HL-60/S4 treated with phorbol 12-myristate 13-acetate at 8.2 ng/mL for 4 days and 3 days (cell line): ENCODE results near the gene MACROD1.
"Not testable (repeated sequence)": the region's sequence is repeated elsewhere in the genome, so short reads cannot be mapped to it uniquely, and the experiment has no call there.

ENCODE experiments used
- in situ Hi-C: fragments of 300-500 bp; cut with MboI; formaldehyde crosslinking; loops from 2 replicates; pipeline ENCODE4 v1.15.0; 2022; ENCODE audit warnings: low sequenced_read_pairs

Gene MACROD1

GRCh38 chr11:63979426-63979825, 186.5 kb downstream of the MACROD1 start:
- in situ Hi-C loops, result no loop called here

DNA sequence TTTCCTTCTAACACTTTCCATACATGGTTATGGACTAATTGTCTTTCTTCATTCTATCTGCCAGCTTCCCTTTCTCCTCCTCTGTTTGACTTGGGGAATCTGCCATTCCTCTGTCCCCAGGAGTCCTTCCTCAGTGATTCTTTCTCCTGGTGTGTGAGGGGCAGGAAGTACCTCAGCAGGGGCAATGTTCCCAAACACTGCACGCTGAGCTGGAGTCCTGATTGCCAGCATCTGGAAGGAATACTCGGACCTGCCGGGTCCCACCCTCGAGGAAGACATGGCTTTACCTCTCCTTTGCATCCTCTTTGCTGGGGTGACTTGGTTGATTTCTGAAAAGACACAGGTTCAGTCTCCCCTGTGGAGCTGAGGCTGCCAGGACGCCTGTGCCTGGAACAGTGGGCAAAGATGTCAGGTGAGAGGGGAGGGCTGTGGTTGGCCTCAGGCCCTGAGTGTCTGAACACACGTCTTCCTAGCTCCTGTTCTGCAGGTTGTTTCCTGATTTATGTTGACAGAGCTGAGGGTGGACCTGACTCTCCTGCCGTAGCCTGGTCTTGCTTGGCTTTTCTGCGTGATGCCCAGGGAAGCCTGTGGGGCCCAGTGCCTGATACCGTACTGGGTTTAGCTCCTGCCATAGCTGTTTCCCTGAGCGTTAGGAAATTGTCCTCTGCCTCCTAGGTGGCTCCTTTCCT, 187.2 kb downstream of the MACROD1 start:
- in situ Hi-C loops, result no loop called here

DNA sequence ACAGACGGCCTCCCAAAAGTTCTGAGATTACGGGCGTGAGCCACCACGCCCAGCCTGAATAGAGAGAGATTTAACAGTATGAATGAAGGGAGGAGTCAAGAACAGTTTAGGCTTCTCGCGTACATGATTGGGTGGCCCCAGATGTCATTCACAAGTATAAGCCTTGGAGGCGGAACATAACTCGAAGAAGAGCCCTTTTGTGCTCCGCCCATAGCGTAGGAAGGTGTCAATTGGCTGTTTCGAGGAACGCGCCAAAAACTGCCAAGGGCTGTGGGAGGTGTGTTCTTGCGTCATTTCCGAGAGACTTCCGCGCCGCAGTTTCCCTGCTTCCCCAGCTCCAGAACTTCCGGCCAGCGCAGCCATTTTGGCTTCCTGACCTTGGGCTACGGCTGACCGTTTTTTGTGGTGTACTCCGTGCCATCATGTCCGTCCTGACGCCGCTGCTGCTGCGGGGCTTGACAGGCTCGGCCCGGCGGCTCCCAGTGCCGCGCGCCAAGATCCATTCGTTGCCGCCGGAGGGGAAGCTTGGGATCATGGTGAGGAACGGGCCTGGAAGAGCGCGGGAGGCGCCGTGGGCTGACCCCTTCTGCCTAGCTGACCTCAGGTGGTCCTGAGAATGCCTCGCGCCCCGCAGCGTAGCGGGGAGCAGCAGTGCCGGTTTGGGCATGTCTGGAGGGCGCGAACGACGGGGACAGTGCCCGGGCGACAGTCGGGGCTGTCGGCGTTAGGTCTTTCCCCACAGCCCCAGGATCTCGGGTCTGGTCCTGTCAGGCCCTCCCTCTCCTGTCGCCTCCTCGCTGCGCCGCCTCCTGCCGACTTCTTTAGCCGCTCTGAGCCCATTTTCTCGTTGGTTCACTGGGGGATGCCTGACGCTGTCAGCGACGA, 191.4 kb downstream of the MACROD1 start, which contains the start of gene COX8A:
COX8A (plus strand) TSS at position 362 of the 885 bp plus-strand sequence; CDS start at position 423, 61 bp downstream.
- in situ Hi-C loops, result no loop called here

- in situ Hi-C loops, result not testable (repeated sequence)
Observed at GRCh38 chr11:63973912-63974258, 192.0 kb downstream of the MACROD1 start.

- in situ Hi-C loops, result no loop called here
Observed at GRCh38 chr11:63970902-63971301, 195.0 kb downstream of the MACROD1 start.

- in situ Hi-C loops, result no loop called here
Observed at GRCh38 chr11:63969461-63969860, 196.5 kb downstream of the MACROD1 start.

- in situ Hi-C loops, result no loop called here
Observed at GRCh38 chr11:63966444-63966843, 199.5 kb downstream of the MACROD1 start.

GRCh38 chr11:63963895-63964294, 202.0 kb downstream of the MACROD1 start:
- in situ Hi-C loops, result not testable (repeated sequence)

DNA sequence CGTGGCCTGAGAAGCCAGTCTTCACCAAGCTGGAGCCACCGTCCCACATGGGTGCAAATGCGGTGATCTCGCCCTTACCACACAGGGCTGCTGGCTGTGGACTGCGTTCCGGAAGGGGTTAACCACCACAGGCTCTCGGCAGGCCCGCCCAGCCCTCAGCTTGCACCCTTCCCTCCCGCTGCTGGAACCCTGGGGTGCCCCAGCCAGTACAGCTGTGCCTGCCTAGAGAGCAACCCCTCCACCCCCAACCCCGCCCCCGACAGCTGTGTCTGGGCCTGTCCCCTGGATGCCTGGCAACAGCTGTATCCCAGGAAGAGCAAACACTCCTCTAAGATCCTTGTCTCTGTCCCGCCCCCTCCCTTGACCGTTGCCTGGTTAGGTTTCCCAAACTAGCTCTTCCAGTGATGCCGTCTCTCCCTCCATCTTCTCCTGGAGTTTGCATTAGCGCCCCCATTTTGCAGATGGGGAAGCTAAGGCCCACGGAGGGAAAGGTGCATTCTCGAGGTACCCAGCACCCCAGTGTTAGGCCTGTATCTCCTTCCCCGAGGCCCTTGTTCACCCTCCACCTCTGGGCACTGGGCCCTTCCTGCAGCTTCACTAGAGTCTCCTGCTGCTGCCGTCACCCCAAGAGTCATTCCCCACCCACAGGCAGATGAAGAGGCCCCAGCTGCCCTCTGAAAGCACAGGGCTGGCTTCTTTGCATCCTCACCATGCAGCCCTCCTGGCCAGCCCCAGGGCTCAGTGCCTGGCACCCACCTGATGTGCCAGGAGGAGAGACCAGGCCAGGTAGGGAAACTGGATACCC, 204.1 kb downstream of the MACROD1 start:
- in situ Hi-C loops, result no loop called here

- in situ Hi-C loops, result no loop called here
Observed at GRCh38 chr11:63958008-63958407, 207.9 kb downstream of the MACROD1 start.

GRCh38 chr11:63952570-63952969, 213.3 kb downstream of the MACROD1 start:
- in situ Hi-C loops, result no loop called here

- in situ Hi-C loops, result no loop called here
Observed at GRCh38 chr11:63951779-63952536, 214.0 kb downstream of the MACROD1 start.
